ENCODE results near the gene RALA. TPM values are rescaled to one million over a fixed set of nuclear protein-coding genes. Genes with fewer than 3 reads are reported as not detected.

Gene RALA
- total RNA-seq, 4 donors from 2014 or later: 5.4 to 29.8 (median 17.9) TPM

DNA sequence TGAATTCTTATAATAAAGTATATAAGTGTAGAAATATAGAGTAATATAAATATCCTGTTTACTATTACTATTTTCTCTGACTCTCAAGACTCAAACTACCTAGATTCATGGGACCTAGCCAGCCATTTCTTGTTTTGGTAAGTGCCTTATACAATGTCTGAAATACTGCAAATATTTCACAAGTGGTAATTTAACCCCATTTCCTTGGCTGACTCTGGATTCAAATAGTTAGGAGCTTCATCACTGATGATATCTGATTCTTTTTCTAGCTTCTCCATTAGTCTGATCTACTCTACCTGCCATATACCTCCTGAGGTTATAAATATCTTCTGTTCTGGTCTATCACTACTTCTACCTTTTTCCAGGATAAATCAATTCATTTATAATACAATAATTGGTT is 6.4 kb upstream of the RALA start:
- intact Hi-C loops (cut with DNase I; ENCODE audit: low total_unique reads): no loop called here
- Histone ChIP-seq H3K9me3 (no peaks in the 10 kb centered on the region), H3K27me3 (peaks cover 6% of the 10 kb centered on the region), H3K4me1 (no peaks in the 10 kb centered on the region), H3K36me3 (no peaks in the 10 kb centered on the region), H3K4me3 (no peak overlapping the region), H3K27ac (no peak overlapping the region)
- no peak for DNase-seq
- in situ Hi-C loops (cut with MboI; ENCODE audit: low pct_ligation_motif_present in 1 of 4, low pct_unique_long_range_greater_than_20kb in 1 of 4, low sequenced_read_pairs in 3 of 4): no loop called here
- TF ChIP-seq, protein P1, sequence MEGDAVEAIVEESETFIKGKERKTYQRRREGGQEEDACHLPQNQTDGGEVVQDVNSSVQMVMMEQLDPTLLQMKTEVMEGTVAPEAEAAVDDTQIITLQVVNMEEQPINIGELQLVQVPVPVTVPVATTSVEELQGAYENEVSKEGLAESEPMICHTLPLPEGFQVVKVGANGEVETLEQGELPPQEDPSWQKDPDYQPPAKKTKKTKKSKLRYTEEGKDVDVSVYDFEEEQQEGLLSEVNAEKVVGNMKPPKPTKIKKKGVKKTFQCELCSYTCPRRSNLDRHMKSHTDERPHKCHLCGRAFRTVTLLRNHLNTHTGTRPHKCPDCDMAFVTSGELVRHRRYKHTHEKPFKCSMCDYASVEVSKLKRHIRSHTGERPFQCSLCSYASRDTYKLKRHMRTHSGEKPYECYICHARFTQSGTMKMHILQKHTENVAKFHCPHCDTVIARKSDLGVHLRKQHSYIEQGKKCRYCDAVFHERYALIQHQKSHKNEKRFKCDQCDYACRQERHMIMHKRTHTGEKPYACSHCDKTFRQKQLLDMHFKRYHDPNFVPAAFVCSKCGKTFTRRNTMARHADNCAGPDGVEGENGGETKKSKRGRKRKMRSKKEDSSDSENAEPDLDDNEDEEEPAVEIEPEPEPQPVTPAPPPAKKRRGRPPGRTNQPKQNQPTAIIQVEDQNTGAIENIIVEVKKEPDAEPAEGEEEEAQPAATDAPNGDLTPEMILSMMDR (IDR thresholded peaks at IDR 0.05): no peak

DNA sequence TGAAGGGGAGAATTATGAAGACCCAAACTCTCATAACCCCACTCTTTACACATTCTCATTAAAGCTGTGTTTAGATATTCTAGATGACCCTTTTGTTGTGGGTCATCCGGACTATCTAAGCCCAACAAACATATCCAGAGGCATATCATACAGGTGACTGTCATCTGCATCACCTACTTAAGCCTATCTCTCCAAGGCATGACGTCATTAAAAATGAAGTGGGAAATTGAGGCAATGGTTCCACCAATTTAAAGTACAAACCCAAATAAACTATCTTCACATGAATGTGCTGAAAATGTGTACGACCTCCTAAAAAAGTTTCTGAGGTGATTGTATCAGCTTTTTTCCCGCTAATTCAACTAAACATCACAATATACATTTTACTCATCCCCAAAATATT is 4.5 kb upstream of the RALA start:
- Histone ChIP-seq H3K4me1 (peaks cover 0 to 6% (median 6%) of the 10 kb centered on the region in 4 donors), H3K9me3 (no peaks in the 10 kb centered on the region), H3K27ac (no peak overlapping the region), H3K4me3 (no peak overlapping the region), H3K27me3 (no peaks in the 10 kb centered on the region), H3K36me3 (no peaks in the 10 kb centered on the region)
- DNase-seq: no peak
- TF ChIP-seq POLR2A (IDR thresholded peaks at IDR 0.05): no peak
- TF ChIP-seq, protein P1 (IDR thresholded peaks at IDR 0.05): no peak
- TF ChIP-seq POLR2AphosphoS5 (IDR thresholded peaks at IDR 0.05): no peak
- no peak for TF ChIP-seq EP300 (IDR thresholded peaks at IDR 0.05; ENCODE audit: low read depth)
- WGBS, 2 donors (ENCODE audit: low coverage in 1 of 2): 85 to 91% methylated on average over 4 of the region's 4 CpGs
- in situ Hi-C loops (cut with MboI; ENCODE audit: low pct_ligation_motif_present in 1 of 4, low pct_unique_long_range_greater_than_20kb in 1 of 4, low sequenced_read_pairs in 3 of 4) (no loop called here), intact Hi-C loops (cut with DNase I; ENCODE audit: low total_unique reads) (no loop called here)

DNA sequence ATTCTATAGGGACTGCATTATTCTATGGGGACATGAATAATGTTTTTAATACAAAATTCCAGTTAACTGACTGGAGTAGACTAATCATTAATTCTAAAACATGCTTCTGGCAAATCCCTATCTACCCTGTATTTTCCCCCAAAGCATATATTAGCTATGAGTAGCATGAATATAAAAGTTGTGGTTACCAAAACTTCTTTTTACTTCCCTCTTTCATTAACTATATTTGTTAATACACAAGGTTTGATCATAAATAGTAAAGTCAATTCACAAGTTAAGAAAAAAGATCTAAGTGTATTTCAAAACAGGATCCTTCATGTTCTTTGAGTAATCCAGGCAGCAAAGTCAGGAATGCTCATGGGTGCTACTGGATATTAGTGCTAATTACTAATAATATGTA is 2.9 kb upstream of the RALA start:
- peaks cover 9 to 19% (median 18%) of the 10 kb centered on the region in 4 donors for H3K4me1 ChIP-seq
- no peak for DNase-seq
- H3K4me3 ChIP-seq: no peak overlapping the region
- TF ChIP-seq POLR2A (IDR thresholded peaks at IDR 0.05) (no peak), EP300 (IDR thresholded peaks at IDR 0.05; ENCODE audit: low read depth) (no peak), POLR2AphosphoS5 (IDR thresholded peaks at IDR 0.05) (no peak)
- TF ChIP-seq, protein P1 (IDR thresholded peaks at IDR 0.05): no peak
- intact Hi-C loops (cut with DNase I; ENCODE audit: low total_unique reads): loop anchor here (5.0 kb wide), 1 partner anchor 252 kb away; no protein-coding TSS in a partner anchor
- in situ Hi-C loops (cut with MboI; ENCODE audit: low pct_ligation_motif_present in 1 of 4, low pct_unique_long_range_greater_than_20kb in 1 of 4, low sequenced_read_pairs in 3 of 4): no loop called here
- H3K36me3 ChIP-seq: no peaks in the 10 kb centered on the region
- H3K9me3 ChIP-seq: no peaks in the 10 kb centered on the region
- no peak overlapping the region for H3K27ac ChIP-seq
- no peaks in the 10 kb centered on the region for H3K27me3 ChIP-seq

DNA sequence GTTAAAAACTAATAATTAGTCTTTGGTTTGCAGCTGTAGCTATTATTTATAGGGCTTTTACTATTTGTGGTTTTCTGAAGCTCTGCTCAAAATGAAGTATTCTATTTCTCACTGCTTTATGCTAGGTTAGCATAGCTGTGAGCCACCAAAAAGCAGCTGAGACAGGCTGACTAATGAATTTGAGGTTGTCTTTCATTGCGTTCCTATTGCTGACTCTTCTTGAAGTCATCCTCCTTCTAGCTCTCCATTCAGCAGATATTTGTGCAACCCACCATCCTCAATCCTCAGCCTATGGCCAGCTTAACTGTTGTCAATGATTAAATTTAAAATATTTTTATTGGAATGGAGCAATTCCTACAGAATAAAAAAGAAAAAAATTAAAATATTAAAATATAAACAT is 2.1 kb upstream of the RALA start:
- DNase-seq: no peak
- Histone ChIP-seq H3K36me3 (no peaks in the 10 kb centered on the region), H3K4me1 (peaks cover 9 to 27% (median 24%) of the 10 kb centered on the region in 4 donors), H3K4me3 (no peak overlapping the region), H3K27me3 (no peaks in the 10 kb centered on the region), H3K9me3 (no peaks in the 10 kb centered on the region), H3K27ac (no peak overlapping the region)
- intact Hi-C loops (cut with DNase I; ENCODE audit: low total_unique reads): loop anchor here (5.0 kb wide), 1 partner anchor 251 kb away; no protein-coding TSS in a partner anchor
- 81 to 85% methylated on average over 1 of the region's 1 CpG for WGBS, 2 donors (ENCODE audit: low coverage in 1 of 2)
- TF ChIP-seq, protein P1 (IDR thresholded peaks at IDR 0.05): no peak
- TF ChIP-seq POLR2A (IDR thresholded peaks at IDR 0.05) (no peak), POLR2AphosphoS5 (IDR thresholded peaks at IDR 0.05) (no peak), EP300 (IDR thresholded peaks at IDR 0.05; ENCODE audit: low read depth) (no peak)
- in situ Hi-C loops (cut with MboI; ENCODE audit: low pct_ligation_motif_present in 1 of 4, low pct_unique_long_range_greater_than_20kb in 1 of 4, low sequenced_read_pairs in 3 of 4): no loop called here

All from transverse colon (tissue), 4 donors.